ENCODE data around the gene CAMK2G.

The CAMK2G gene

DNA sequence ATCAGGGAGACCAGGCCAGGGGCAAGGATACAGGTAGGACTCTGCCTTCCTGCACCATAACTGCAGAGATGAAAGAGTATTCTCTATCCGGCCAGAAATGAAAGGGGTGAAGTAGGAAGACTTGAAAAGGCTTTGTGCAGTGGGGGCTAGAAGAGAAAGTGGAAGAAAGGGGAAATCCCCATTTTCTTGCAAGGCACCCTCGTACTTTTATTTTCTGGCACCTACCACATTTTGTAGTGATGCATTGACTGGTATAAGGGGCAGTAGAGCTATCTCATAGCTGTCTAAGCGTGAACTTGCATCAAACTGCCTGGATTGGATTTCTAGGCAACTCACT, 752 bp upstream of the CAMK2G start:
- TF ChIP-seq, protein P1, sequence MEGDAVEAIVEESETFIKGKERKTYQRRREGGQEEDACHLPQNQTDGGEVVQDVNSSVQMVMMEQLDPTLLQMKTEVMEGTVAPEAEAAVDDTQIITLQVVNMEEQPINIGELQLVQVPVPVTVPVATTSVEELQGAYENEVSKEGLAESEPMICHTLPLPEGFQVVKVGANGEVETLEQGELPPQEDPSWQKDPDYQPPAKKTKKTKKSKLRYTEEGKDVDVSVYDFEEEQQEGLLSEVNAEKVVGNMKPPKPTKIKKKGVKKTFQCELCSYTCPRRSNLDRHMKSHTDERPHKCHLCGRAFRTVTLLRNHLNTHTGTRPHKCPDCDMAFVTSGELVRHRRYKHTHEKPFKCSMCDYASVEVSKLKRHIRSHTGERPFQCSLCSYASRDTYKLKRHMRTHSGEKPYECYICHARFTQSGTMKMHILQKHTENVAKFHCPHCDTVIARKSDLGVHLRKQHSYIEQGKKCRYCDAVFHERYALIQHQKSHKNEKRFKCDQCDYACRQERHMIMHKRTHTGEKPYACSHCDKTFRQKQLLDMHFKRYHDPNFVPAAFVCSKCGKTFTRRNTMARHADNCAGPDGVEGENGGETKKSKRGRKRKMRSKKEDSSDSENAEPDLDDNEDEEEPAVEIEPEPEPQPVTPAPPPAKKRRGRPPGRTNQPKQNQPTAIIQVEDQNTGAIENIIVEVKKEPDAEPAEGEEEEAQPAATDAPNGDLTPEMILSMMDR (IDR thresholded peaks at IDR 0.05; ENCODE audit: low read depth, low read length, missing control alignments) = no peak
- peak overlapping the region; percentile 49 for H3K4me3 ChIP-seq (replicated peaks; ENCODE audit: low read depth, low read length)
- no peak for DNase-seq (ENCODE audit: extremely low read depth, low read depth)

DNA sequence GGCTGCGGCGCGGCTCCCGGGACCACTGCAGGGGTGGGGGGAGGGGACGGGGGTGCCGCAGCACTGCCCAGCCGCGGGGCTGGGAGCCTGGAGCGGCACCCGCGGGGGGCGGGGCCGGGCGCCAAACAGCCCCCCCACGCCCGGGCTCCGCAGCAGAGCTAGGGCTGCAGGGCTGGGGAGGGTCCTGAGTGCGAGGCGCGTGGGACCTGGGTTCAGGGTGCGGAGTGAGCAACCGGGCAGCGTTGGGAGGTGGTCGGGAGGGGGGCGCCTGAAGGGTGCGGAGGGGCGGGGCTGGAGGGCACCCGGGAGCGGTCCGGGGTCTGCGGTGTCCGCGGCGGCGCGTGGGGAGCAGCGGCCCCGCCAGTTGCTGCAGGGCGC, 528 bp downstream of the CAMK2G start:
- DNase-seq (ENCODE audit: extremely low read depth, low read depth) = no peak
- H3K4me3 ChIP-seq (replicated peaks; ENCODE audit: low read depth, low read length) = peak overlapping the region; percentile 50
- TF ChIP-seq, protein P1 (IDR thresholded peaks at IDR 0.05; ENCODE audit: low read depth, low read length, missing control alignments) = no peak

DNA sequence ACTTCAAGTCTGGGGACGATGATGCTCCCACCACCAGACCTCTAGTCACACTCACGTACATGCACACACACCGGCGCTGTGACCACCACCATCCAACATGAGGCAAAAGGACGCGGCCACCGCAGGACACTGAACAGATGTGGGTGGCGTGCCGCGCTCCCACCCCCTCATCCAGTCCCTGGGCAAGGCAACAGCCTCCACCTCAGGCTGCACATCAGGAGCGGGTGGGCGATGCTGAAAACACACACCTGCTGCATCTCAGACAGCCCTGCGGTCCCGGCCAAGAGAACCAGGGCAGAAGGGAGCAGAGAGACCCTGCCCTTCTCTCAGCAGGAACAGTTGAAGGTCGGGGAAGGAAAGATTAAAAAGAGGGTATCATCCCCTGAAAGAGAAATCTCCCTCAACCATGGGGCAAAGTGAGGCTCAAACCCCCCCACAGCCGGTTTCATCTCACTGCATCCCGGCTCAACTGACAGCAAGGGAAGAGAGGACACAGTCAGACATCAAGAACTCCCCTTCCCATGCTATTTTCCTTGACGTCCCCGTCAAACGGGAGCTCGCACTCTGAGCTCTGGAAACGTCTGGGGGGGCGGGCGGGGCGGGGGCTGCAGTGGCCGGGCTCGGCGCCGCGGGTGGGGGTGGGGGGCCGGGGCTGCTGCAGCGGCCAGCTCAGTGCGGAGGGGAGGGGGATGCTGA, 1.1 kb downstream of the CAMK2G start:
- DNase-seq (ENCODE audit: extremely low read depth, low read depth) = no peak
- TF ChIP-seq, protein P1 (IDR thresholded peaks at IDR 0.05; ENCODE audit: low read depth, low read length, missing control alignments) = no peak

DNA sequence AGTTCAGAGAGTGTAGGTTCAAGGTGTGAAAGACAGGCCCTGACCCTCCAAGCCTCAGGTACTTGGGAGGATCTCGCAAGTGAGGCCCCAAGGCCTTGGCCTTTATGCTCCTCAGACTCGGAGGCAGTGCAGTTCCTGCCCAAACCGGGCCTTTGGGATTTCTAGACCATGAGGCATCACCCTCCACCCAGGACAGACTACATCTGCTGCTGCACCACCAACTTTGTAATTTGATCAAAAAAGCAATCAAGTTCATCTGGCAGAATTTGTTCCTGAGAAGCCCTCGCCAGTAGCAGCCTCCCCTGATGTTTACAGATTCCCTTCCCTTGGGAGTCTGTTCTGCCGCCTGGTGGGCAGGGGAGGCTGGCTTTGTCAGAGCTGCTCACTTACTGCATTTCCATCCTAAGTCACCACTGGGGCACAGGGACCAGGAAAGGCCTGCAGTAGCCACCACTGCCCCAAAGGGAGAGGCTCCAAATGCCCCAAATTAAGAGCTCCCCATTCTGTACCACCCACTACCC, 2.1 kb downstream of the CAMK2G start:
- DNase-seq (ENCODE audit: extremely low read depth, low read depth) = no peak
- TF ChIP-seq, protein P1 (IDR thresholded peaks at IDR 0.05; ENCODE audit: low read depth, low read length, missing control alignments) = peak; percentile 49
- H3K4me3 ChIP-seq (replicated peaks; ENCODE audit: low read depth, low read length) = no peak overlapping the region

More for the DNA sequence above, 1.1 kb downstream of the CAMK2G start:
- H3K4me3 ChIP-seq (replicated peaks; ENCODE audit: low read depth, low read length) = peak overlapping the region; percentile 50

DNA sequence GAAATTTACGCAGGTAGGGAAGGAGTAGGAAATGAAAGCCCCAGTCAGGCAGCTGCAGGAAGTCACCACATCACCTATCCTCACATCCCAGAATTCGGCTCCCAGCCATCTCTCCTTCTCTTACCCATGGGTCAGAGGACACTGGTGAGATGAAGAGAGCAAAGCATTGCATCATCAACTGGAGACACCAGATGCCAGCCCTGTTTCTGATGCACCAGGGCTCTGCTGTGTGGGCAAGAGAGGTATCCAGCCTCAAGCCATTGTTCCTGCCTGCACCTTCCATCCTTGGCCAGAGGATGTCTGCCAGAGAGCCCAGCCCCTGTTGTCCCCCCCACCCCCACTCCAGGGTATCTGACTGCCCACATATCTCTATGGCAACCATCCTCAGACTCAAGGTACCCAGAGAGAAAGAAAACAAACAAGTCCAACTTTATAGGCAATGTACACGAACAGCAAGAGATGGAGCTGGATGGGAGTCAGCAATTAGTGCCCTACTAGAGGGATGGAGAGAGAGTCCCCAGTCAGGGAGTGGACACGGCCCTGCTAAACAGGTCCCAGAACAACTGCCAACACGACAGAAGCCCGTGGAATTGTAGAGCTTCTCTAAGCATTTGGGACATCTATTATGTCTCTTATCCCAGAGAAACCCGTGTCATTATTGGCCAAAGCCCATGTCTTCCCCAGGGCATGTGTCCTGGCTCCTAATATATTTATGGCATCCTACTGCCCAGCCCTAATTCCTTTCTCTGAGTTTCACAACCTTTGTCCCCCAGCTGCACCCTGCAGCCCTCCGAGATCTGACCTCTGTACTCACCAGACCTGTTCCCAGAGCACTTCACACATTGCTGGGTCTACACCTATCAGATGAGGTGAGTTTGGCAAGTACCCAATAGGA, 2.8 kb downstream of the CAMK2G start:
- TF ChIP-seq, protein P1 (IDR thresholded peaks at IDR 0.05; ENCODE audit: low read depth, low read length, missing control alignments) = no peak
- H3K4me3 ChIP-seq (replicated peaks; ENCODE audit: low read depth, low read length) = no peak overlapping the region
- no peak for DNase-seq (ENCODE audit: extremely low read depth, low read depth)

DNA sequence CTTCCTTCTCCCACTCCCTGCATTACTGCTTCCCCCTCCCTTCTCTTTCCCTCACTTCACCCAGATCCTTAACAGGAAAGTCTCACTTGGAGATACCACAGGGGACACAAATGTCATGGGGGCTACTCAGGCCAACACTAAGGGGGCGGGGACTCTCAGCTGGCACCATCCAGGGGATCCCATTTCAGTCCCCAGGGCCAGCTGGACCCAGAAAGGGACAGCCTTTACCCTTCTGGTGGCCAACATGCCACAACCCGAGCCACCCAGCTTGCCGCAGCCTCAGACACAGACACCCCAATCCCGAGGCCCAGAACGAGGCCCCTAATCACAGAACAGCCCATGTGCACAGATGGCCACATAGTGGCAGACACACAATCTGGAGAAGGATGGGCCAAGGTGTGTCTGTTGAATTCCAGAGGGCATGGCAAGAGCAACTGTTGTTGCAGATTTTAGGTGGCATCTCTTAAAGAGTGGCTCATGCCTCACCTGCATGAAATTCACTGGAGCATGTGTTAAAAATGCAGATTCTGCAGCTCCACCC, 5.6 kb downstream of the CAMK2G start:
- no peak for DNase-seq (ENCODE audit: extremely low read depth, low read depth)
- TF ChIP-seq, protein P1 (IDR thresholded peaks at IDR 0.05; ENCODE audit: low read depth, low read length, missing control alignments) = no peak

More for the DNA sequence above, 5.6 kb downstream of the CAMK2G start:
- H3K4me3 ChIP-seq (replicated peaks; ENCODE audit: low read depth, low read length) = no peak overlapping the region

Data from HFF-Myc (cell line).